ENCODE results near the gene HPSE. TPM values are rescaled to one million over a fixed set of nuclear protein-coding genes. Genes with fewer than 3 reads are reported as not detected.

The HPSE gene
- total and polyA plus RNA-seq, 2 of the 8 experiments (the other 6 are each of a cell fraction or from before 2014, with no cell fraction given): 1.5 to 5.0 TPM

GRCh38 chr4:83378419-83378818, 43.8 kb upstream of the HPSE start (continued):
- TF ChIP-seq E2F6 (IDR thresholded peaks at IDR 0.05) (no peak), EP300 (IDR thresholded peaks at IDR 0.05; ENCODE audit: borderline replicate concordance in 1 of 2, low read depth in 2 of 2, low read length in 2 of 2) (no peak)
